ENCODE data around the gene TMEM255B.

Gene TMEM255B

GRCh38 chr13:113854238-113855011 lies 95.4 kb downstream of the TMEM255B start:
- no peak overlapping the region for H3K4me3 ChIP-seq (ENCODE audit: low read depth in 1 of 2, low read length in 2 of 2)
- H3K9ac ChIP-seq (ENCODE audit: low read length) = no peak overlapping the region
- no peaks in the 10 kb centered on the region for H3K27me3 ChIP-seq (ENCODE audit: control insufficient read depth in 1 of 2, insufficient read depth in 2 of 2, low read length in 2 of 2)
- peak overlapping the region; percentile 25 for H3K27ac ChIP-seq (ENCODE audit: low read depth, low read length)
- peaks cover 19% of the 10 kb centered on the region for H3K4me1 ChIP-seq (ENCODE audit: insufficient read depth, low read length)
- no peaks in the 10 kb centered on the region for H3K36me3 ChIP-seq (ENCODE audit: insufficient read depth, low read length)
- H3K9me3 ChIP-seq (ENCODE audit: low read length) = no peaks in the 10 kb centered on the region

DNA sequence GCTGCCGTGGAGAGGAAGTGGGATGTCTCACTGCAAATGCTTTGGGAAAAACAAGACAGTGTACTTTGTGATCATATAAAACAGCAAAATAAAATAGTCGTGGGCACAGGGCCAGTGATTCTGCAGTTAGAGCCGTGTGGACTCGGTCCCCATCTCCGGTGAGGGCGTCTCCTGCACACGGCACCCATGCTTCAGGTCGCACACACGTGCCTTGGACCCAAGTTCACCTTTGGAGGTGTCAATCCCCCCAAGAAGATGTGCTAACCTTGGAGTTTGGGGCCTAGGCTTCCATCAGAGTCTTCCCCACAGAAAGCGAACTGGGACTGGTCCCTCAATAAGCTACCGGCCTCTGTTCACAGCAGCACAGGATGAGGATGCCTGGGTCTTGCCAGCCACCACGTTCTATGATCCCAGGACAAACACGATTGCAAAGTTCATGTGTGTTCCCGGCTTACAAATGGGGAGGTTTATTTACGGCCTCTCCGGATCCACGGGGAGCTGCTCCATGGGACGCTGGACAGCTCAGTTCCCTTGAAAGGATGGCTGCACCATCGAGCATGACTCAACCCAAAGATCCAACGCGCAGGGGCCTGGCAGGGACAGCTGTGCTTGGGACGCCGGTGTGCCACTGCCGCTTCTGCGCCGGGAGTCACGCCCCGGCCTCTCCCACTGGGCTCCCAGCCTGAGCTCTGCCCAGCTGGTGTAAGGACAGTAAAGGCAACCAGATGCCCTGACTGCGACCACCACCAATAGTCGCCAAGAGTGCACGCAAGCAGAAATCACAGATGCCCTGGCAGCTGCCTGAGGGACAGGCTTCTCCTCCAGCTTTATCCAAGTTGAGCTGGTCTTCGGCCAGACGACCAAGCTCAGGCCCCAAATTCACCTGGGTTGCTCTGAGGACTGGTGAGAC lies 96.2 kb downstream of the TMEM255B start:
- H3K4me3 ChIP-seq (ENCODE audit: low read depth in 1 of 2, low read length in 2 of 2) = no peak overlapping the region

GRCh38 chr13:113855931-113856715 lies 97.1 kb downstream of the TMEM255B start:
- Histone ChIP-seq H3K9me3 (ENCODE audit: low read length) (no peaks in the 10 kb centered on the region), H3K36me3 (ENCODE audit: insufficient read depth, low read length) (no peaks in the 10 kb centered on the region), H3K4me3 (ENCODE audit: low read depth in 1 of 2, low read length in 2 of 2) (no peak overlapping the region), H3K9ac (ENCODE audit: low read length) (no peak overlapping the region), H3K27me3 (ENCODE audit: control insufficient read depth in 1 of 2, insufficient read depth in 2 of 2, low read length in 2 of 2) (no peaks in the 10 kb centered on the region), H3K27ac (ENCODE audit: low read depth, low read length) (no peak overlapping the region), H3K4me1 (ENCODE audit: insufficient read depth, low read length) (peaks cover 19% of the 10 kb centered on the region)

More for the DNA sequence above, 96.2 kb downstream of the TMEM255B start:
- Histone ChIP-seq H3K9me3 (ENCODE audit: low read length) (no peaks in the 10 kb centered on the region), H3K27ac (ENCODE audit: low read depth, low read length) (peak overlapping the region; percentile 25), H3K4me1 (ENCODE audit: insufficient read depth, low read length) (peaks cover 19% of the 10 kb centered on the region), H3K27me3 (ENCODE audit: control insufficient read depth in 1 of 2, insufficient read depth in 2 of 2, low read length in 2 of 2) (no peaks in the 10 kb centered on the region), H3K9ac (ENCODE audit: low read length) (no peak overlapping the region), H3K36me3 (ENCODE audit: insufficient read depth, low read length) (no peaks in the 10 kb centered on the region)

GRCh38 chr13:113856716-113857065 lies 97.7 kb downstream of the TMEM255B start:
- H3K9ac ChIP-seq (ENCODE audit: low read length) = no peak overlapping the region
- H3K36me3 ChIP-seq (ENCODE audit: insufficient read depth, low read length) = no peaks in the 10 kb centered on the region
- no peak overlapping the region for H3K27ac ChIP-seq (ENCODE audit: low read depth, low read length)
- H3K9me3 ChIP-seq (ENCODE audit: low read length) = no peaks in the 10 kb centered on the region
- no peak overlapping the region for H3K4me3 ChIP-seq (ENCODE audit: low read depth in 1 of 2, low read length in 2 of 2)
- peaks cover 19% of the 10 kb centered on the region for H3K4me1 ChIP-seq (ENCODE audit: insufficient read depth, low read length)
- H3K27me3 ChIP-seq (ENCODE audit: control insufficient read depth in 1 of 2, insufficient read depth in 2 of 2, low read length in 2 of 2) = no peaks in the 10 kb centered on the region

DNA sequence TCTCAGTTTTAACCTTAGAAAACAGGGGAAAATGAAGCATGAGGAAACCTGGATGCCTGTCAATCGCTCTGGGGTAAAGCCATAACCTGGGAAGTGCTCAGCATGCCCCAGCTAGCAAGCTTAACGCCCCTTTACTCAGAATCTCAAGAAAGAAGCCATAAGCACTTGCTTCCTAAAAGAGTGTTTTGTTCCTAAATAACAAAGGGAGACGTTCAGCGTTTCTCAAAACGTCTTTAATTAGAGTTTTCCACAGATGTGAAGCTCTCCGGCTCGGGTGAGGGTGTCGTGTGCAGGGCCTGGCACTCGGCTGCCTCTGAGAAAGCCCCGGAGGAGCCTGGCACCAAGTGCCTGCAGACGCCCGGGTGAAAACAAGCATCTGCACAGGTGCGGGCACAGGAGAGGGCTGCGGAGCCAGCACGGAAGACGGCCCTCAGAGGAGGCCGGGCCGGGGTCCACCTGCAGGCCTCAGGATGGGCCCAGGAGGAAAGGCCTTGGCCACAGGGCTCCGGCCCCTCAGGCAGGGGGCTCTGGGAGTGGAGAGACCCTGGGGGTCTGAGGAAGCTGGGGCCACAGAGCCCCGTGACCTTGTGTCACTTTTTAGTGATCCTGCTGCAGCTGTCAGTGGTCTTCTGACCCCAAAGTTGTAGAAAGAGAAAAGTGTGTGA lies 98.6 kb downstream of the TMEM255B start:
- H3K36me3 ChIP-seq (ENCODE audit: insufficient read depth, low read length) = no peaks in the 10 kb centered on the region
- H3K4me1 ChIP-seq (ENCODE audit: insufficient read depth, low read length) = peaks cover 19% of the 10 kb centered on the region
- no peak overlapping the region for H3K27ac ChIP-seq (ENCODE audit: low read depth, low read length)
- H3K4me3 ChIP-seq (ENCODE audit: low read depth in 1 of 2, low read length in 2 of 2) = no peak overlapping the region
- H3K9me3 ChIP-seq (ENCODE audit: low read length) = no peaks in the 10 kb centered on the region
- no peak overlapping the region for H3K9ac ChIP-seq (ENCODE audit: low read length)
- H3K27me3 ChIP-seq (ENCODE audit: control insufficient read depth in 1 of 2, insufficient read depth in 2 of 2, low read length in 2 of 2) = no peaks in the 10 kb centered on the region

DNA sequence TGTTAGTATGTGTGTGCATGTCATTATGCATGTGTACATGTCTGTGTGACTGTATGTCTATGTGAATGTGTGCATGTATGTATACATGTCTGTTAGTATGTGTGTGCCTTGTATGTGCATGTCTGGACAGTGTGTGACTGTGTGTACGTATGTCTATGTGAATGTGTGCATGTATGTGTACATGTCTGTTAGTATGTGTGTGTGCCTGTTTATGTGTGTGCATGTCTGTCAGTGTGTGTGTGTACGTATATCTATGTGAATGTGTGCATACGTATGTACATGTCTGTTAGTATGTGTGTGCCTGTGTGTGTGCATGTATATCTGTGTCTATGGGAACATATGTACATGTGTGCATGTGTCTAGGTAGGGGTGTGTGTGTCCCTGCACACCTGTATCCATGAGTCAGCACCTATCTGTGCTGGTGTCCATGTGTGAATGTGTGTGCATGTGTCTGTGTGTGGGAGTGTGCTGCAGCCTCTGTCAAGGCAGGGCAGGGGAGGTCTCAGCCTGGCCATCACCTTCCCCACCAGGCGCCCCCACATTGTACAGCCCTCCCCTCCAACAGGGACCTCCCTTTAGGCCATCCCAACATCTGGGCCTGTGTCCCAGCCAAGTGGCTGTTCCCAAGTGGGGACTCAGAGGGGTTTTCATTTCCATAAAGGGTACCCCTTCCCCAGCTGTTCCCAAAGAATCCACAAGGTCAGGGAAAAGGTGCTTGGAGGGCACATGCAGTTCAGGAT lies 100.5 kb downstream of the TMEM255B start:
- no peak overlapping the region for H3K9ac ChIP-seq (ENCODE audit: low read length)
- no peak overlapping the region for H3K27ac ChIP-seq (ENCODE audit: low read depth, low read length)
- H3K4me3 ChIP-seq (ENCODE audit: low read depth in 1 of 2, low read length in 2 of 2) = no peak overlapping the region
- H3K36me3 ChIP-seq (ENCODE audit: insufficient read depth, low read length) = no peaks in the 10 kb centered on the region
- no peaks in the 10 kb centered on the region for H3K27me3 ChIP-seq (ENCODE audit: control insufficient read depth in 1 of 2, insufficient read depth in 2 of 2, low read length in 2 of 2)
- no peaks in the 10 kb centered on the region for H3K9me3 ChIP-seq (ENCODE audit: low read length)
- peaks cover 5% of the 10 kb centered on the region for H3K4me1 ChIP-seq (ENCODE audit: insufficient read depth, low read length)

- H3K4me1 ChIP-seq (ENCODE audit: insufficient read depth, low read length) = peaks cover 7% of the 10 kb centered on the region
- no peaks in the 10 kb centered on the region for H3K9me3 ChIP-seq (ENCODE audit: low read length)
- H3K9ac ChIP-seq (ENCODE audit: low read length) = no peak overlapping the region
- no peaks in the 10 kb centered on the region for H3K27me3 ChIP-seq (ENCODE audit: control insufficient read depth in 1 of 2, insufficient read depth in 2 of 2, low read length in 2 of 2)
- H3K4me3 ChIP-seq (ENCODE audit: low read depth in 1 of 2, low read length in 2 of 2) = no peak overlapping the region
- H3K36me3 ChIP-seq (ENCODE audit: insufficient read depth, low read length) = no peaks in the 10 kb centered on the region
- H3K27ac ChIP-seq (ENCODE audit: low read depth, low read length) = no peak overlapping the region
Measured at GRCh38 chr13:113860051-113860664, 101.1 kb downstream of the TMEM255B start.

GRCh38 chr13:113860665-113861432 lies 101.8 kb downstream of the TMEM255B start:
- Histone ChIP-seq H3K4me3 (ENCODE audit: low read depth in 1 of 2, low read length in 2 of 2) (no peak overlapping the region), H3K36me3 (ENCODE audit: insufficient read depth, low read length) (no peaks in the 10 kb centered on the region), H3K4me1 (ENCODE audit: insufficient read depth, low read length) (peaks cover 7% of the 10 kb centered on the region), H3K9me3 (ENCODE audit: low read length) (no peaks in the 10 kb centered on the region), H3K27me3 (ENCODE audit: control insufficient read depth in 1 of 2, insufficient read depth in 2 of 2, low read length in 2 of 2) (no peaks in the 10 kb centered on the region), H3K9ac (ENCODE audit: low read length) (no peak overlapping the region), H3K27ac (ENCODE audit: low read depth, low read length) (no peak overlapping the region)

DNA sequence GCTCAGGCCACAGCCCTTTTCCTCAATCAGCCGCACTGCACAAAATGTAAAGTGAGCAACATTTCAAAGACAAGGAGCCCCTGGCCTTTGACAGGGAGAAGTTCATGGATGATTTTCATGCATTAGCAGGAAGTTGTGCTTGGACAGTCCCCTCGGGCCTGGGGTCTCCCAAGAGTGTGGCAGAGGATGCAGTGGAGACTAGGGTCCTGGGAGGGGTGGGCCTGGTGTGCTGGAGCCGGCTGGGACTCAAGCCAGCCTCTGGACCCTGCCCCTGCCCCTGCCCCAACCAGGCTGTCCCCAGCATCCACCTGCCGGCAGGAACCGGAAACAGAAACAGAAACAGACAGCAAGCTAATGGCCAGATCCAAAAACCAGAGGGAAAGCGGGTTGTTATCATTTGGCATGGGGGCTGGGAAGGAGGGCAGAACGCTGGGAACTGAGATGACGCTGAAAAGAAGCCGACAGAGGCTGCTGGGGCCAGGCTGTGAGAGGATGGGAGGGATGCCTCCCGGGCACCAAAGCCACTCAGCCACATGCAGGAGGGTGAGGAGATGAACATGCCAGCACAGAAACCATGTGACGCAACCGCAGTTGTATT lies 102.5 kb downstream of the TMEM255B start:
- no peak overlapping the region for H3K9ac ChIP-seq (ENCODE audit: low read length)
- H3K4me1 ChIP-seq (ENCODE audit: insufficient read depth, low read length) = peaks cover 7% of the 10 kb centered on the region
- no peaks in the 10 kb centered on the region for H3K36me3 ChIP-seq (ENCODE audit: insufficient read depth, low read length)
- no peak overlapping the region for H3K4me3 ChIP-seq (ENCODE audit: low read depth in 1 of 2, low read length in 2 of 2)
- peak overlapping the region; percentile 23 for H3K27ac ChIP-seq (ENCODE audit: low read depth, low read length)
- no peaks in the 10 kb centered on the region for H3K9me3 ChIP-seq (ENCODE audit: low read length)
- H3K27me3 ChIP-seq (ENCODE audit: control insufficient read depth in 1 of 2, insufficient read depth in 2 of 2, low read length in 2 of 2) = no peaks in the 10 kb centered on the region
